A673 (cell line): Measurements from ENCODE around the gene ELOVL3. TPM values are rescaled to one million over a fixed set of nuclear protein-coding genes. Genes with fewer than 3 reads are reported as not detected.
"Not testable (repeated sequence)": the region's sequence is repeated elsewhere in the genome, so short reads cannot be mapped to it uniquely, and the experiment has no call there.

Source experiments
- BruUV-seq: library from RNA; stranded (reverse); fragments of 400-500 nt; replicated peaks from 2 replicates; lab custom pipeline; 2021; lab: Mats Ljungman, UMichigan
- CTCF ChIA-PET: fragments of 300-600 bp; sonication (Branson Sonifier 250); formaldehyde crosslinking; loops from one replicate; lab custom pipeline; 2022; ENCODE audit warnings: antibody characterized with exemption; lab: Charles Lee
- POLR2A ChIA-PET: fragments of 300-600 bp; sonication (Branson Sonifier 250); formaldehyde crosslinking; loops from one replicate; lab custom pipeline; 2022; ENCODE audit warnings: antibody characterized with exemption; ENCODE audit not compliant: low non-redundant PET; lab: Charles Lee
- DNase-seq: peaks from one replicate; pipeline ENCODE4 v3.0.0-alpha.2; 2015; ENCODE audit warnings: low spot score
- H3K27ac ChIP-seq: fragments of 200-600 bp; sonication (generic); 2 replicates; pipeline ENCODE4 v1.5.1; 2016; ENCODE audit warnings: mixed run types, low read depth, mild to moderate bottlenecking, mixed read lengths, antibody characterized with exemption, low read length; ENCODE audit not compliant: poor library complexity, severe bottlenecking
- H3K27me3 ChIP-seq: fragments of 200-600 bp; sonication (generic); replicated peaks from 2 replicates; pipeline ENCODE4 v1.6.1; 2017; ENCODE audit warnings: mixed run types, low read depth, mild to moderate bottlenecking, mixed read lengths, antibody characterized with exemption, low read length; ENCODE audit not compliant: insufficient read depth, poor library complexity
- H3K36me3 ChIP-seq: fragments of 200-600 bp; sonication (generic); 2 replicates; pipeline ENCODE4 v1.6.1; 2016; ENCODE audit warnings: mixed run types, mild to moderate bottlenecking, mixed read lengths, antibody characterized with exemption, low read length; ENCODE audit not compliant: insufficient read depth, poor library complexity, severe bottlenecking
- H3K4me1 ChIP-seq: fragments of 200-600 bp; sonication (generic); 2 replicates; pipeline ENCODE4 v1.6.1; 2017; ENCODE audit warnings: mixed run types, mild to moderate bottlenecking, mixed read lengths, antibody characterized with exemption, low read length; ENCODE audit not compliant: insufficient read depth, poor library complexity, severe bottlenecking
- H3K4me3 ChIP-seq: fragments of 200-600 bp; sonication (generic); 2 replicates; pipeline ENCODE4 v1.5.1; 2016; ENCODE audit warnings: low read depth, mixed run types, mild to moderate bottlenecking, mixed read lengths, low read length; ENCODE audit not compliant: poor library complexity, severe bottlenecking
- H3K9me3 ChIP-seq: fragments of 200-600 bp; sonication (generic); 2 replicates; pipeline ENCODE4 v1.6.1; 2016; ENCODE audit warnings: mixed run types, low read depth, mild to moderate bottlenecking, mixed read lengths, antibody characterized with exemption, low read length; ENCODE audit not compliant: poor library complexity, severe bottlenecking
- EZH2 ChIP-seq: fragments of 200-600 bp; sonication (generic); IDR thresholded peaks from 2 replicates; pipeline ENCODE4 v1.6.1; 2017; ENCODE audit warnings: borderline replicate concordance, low read depth, mild to moderate bottlenecking, mixed read lengths, antibody characterized with exemption, low read length; ENCODE audit not compliant: poor library complexity, severe bottlenecking
- intact Hi-C: fragments of 100-400 bp; cut with micrococcal nuclease; formaldehyde crosslinking; loops from one replicate; pipeline ENCODE4 v1.10.0; 2022; ENCODE audit not compliant: unreplicated experiment
- total RNA-seq: library from RNA; stranded (reverse); gene quantifications from 2 replicates; pipeline ENCODE4 v1.2.3, GENCODE V29; 2021
- TF ChIP-seq, protein P1 (sequence below): fragments of 300-800, 200-600 bp; sonication (generic); conservative IDR thresholded peaks from 2 replicates; pipeline ENCODE4 v1.5.1; 2017; ENCODE audit warnings: low read depth, mild to moderate bottlenecking, antibody characterized with exemption, low read length, moderate library complexity, mixed read lengths

The ELOVL3 gene
- total RNA-seq, 1 experiment from 2014 or later, result not detected

- intact Hi-C loops, result no loop called here
- no peak for DNase-seq
- Histone ChIP-seq H3K9me3 (peaks cover 8% of the 10 kb centered on the region), H3K4me1 (no peaks in the 10 kb centered on the region), H3K4me3 (no peak overlapping the region), H3K27me3 (no peaks in the 10 kb centered on the region), H3K27ac (no peak overlapping the region), H3K36me3 (no peaks in the 10 kb centered on the region)
- POLR2A ChIA-PET, result no interaction called here
- CTCF ChIA-PET, result no interaction called here
- TF ChIP-seq EZH2, result no peak
- TF ChIP-seq, protein P1, sequence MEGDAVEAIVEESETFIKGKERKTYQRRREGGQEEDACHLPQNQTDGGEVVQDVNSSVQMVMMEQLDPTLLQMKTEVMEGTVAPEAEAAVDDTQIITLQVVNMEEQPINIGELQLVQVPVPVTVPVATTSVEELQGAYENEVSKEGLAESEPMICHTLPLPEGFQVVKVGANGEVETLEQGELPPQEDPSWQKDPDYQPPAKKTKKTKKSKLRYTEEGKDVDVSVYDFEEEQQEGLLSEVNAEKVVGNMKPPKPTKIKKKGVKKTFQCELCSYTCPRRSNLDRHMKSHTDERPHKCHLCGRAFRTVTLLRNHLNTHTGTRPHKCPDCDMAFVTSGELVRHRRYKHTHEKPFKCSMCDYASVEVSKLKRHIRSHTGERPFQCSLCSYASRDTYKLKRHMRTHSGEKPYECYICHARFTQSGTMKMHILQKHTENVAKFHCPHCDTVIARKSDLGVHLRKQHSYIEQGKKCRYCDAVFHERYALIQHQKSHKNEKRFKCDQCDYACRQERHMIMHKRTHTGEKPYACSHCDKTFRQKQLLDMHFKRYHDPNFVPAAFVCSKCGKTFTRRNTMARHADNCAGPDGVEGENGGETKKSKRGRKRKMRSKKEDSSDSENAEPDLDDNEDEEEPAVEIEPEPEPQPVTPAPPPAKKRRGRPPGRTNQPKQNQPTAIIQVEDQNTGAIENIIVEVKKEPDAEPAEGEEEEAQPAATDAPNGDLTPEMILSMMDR, result no peak
- no TSS peak for BruUV-seq
Measured at GRCh38 chr10:102208311-102209035, 17.6 kb upstream of the ELOVL3 start.

DNA sequence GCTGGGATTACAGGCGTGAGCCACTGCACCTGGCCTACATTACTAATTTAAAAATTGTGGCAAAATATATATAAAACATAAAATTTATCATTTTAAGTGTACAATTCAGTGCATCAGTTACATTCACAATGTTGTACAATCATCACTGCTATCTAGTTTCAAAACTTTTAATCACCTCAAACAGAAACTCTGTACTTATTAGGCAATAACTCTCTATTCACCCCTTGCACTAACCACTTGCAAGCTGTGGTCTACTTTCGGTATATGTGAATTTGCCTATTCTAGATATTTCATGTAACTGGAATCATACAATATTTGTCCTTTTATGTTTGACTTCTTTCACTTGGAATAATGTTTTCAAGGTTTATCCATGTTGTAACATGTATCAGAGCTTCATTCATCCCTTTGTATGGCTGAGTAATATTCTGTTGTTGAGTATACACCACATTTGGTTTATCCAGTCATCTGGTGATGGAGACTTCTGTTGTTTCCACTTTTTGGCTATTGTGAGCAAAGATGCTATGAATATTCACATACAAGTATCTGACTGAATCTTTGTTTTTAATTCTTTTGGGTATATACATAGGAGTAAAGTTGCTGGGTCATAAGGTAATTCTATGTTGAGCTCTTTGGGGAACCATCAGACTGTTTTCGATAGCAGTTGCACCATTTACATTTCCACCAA, 14.3 kb upstream of the ELOVL3 start:
- ChIA-PET POLR2A (no interaction called here), CTCF (no interaction called here)
- Histone ChIP-seq H3K27ac (no peak overlapping the region), H3K4me3 (no peak overlapping the region), H3K4me1 (no peaks in the 10 kb centered on the region), H3K27me3 (no peaks in the 10 kb centered on the region), H3K9me3 (no peaks in the 10 kb centered on the region), H3K36me3 (no peaks in the 10 kb centered on the region)
- intact Hi-C loops, result no loop called here
- no peak for DNase-seq
- no TSS peak for BruUV-seq
- TF ChIP-seq EZH2, result no peak
- TF ChIP-seq, protein P1, result no peak

DNA sequence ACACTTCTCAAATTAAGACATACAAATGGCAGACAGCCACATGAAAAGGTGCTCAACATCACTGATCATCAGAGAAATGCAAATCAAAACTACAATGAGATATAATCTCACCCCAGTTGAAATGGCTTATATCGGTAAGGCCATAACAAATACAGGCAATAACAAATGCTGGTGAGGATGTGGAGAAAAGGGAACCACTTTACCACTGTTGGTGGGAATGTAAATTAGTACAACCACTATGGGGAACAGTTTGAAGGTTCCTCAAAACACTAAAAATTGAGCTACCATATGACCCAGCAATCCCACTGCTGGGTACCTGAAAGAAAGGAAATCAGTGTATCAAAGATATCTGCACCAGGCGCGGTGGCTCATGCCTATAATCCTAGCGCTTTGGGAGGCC, 12.5 kb upstream of the ELOVL3 start:
- H3K4me1 ChIP-seq, H3K27me3 ChIP-seq, intact Hi-C loops, H3K27ac ChIP-seq, H3K36me3 ChIP-seq, CTCF ChIA-PET, H3K9me3 ChIP-seq, BruUV-seq, DNase-seq, POLR2A ChIA-PET, H3K4me3 ChIP-seq: not testable (repeated sequence)
